Stimulated activated CD4-positive, alpha-beta T cell treated with anti-CD3 and anti-CD28 coated beads, Interleukin-12 subunit alpha, Interleukin-12 subunit beta, amount 100 ng/mL, for 4 hours (primary cell): ENCODE data around the gene OPN3.

Experiments used
- DNase-seq: peaks from one replicate; pipeline ENCODE4 v3.0.0-alpha.2; 2020

OPN3 gene

GRCh38 chr1:241615043-241615974 lies 24.9 kb downstream of the OPN3 start:
- DNase-seq, result no peak

GRCh38 chr1:241614572-241614971 lies 25.6 kb downstream of the OPN3 start:
- DNase-seq, result no peak

- no peak for DNase-seq
Observed at GRCh38 chr1:241614144-241614543, 26.0 kb downstream of the OPN3 start.

- no peak for DNase-seq
Observed at GRCh38 chr1:241612533-241613477, 27.4 kb downstream of the OPN3 start.

- no peak for DNase-seq
Observed at GRCh38 chr1:241611736-241612135, 28.4 kb downstream of the OPN3 start.

GRCh38 chr1:241611063-241611462 lies 29.1 kb downstream of the OPN3 start:
- DNase-seq, result no peak

- DNase-seq, result no peak
Observed at GRCh38 chr1:241610056-241610815, 29.9 kb downstream of the OPN3 start.

- no peak for DNase-seq
Observed at GRCh38 chr1:241608379-241609033, 31.7 kb downstream of the OPN3 start.

- no peak for DNase-seq
Observed at GRCh38 chr1:241607497-241607896, 32.7 kb downstream of the OPN3 start.

- DNase-seq, result no peak
Observed at GRCh38 chr1:241606544-241606943, 33.6 kb downstream of the OPN3 start.

- DNase-seq, result no peak
Observed at GRCh38 chr1:241605146-241605805, 34.9 kb downstream of the OPN3 start.

- DNase-seq, result no peak
Observed at GRCh38 chr1:241603731-241604245, 36.4 kb downstream of the OPN3 start.

- no peak for DNase-seq
Observed at GRCh38 chr1:241600496-241600901, 39.7 kb downstream of the OPN3 start.

- no peak for DNase-seq
Observed at GRCh38 chr1:241598249-241598648, 41.9 kb downstream of the OPN3 start.

- no peak for DNase-seq
Observed at GRCh38 chr1:241596633-241597032, 43.5 kb downstream of the OPN3 start.

- no peak for DNase-seq
Observed at GRCh38 chr1:241593186-241593585, 47.0 kb downstream of the OPN3 start.

- no peak for DNase-seq
Observed at GRCh38 chr1:241592273-241592958, 47.8 kb downstream of the OPN3 start.

GRCh38 chr1:241591736-241592135 lies 48.4 kb downstream of the OPN3 start:
- no peak for DNase-seq

GRCh38 chr1:241591317-241591716 lies 48.9 kb downstream of the OPN3 start:
- DNase-seq, result no peak

- DNase-seq, result no peak
Observed at GRCh38 chr1:241590719-241591118, 49.5 kb downstream of the OPN3 start.

- DNase-seq, result no peak
Observed at GRCh38 chr1:241589521-241589920, 50.6 kb downstream of the OPN3 start.
